Endometrium (tissue), 2 donors: Measurements from ENCODE around the gene FAM187B.

Experiments
- FAIRE-seq: peaks from 2 replicates; lab custom pipeline; 2012; peaks lifted over from hg19 to GRCh38; lab: Jason Lieb, UNC
- donor health status: control.
- donor health status: control.

FAM187B gene

GRCh38 chr19:35178701-35179100, 49.8 kb downstream of the FAM187B start:
- FAIRE-seq, result no peak

GRCh38 chr19:35177377-35178274, 50.9 kb downstream of the FAM187B start:
- no peak for FAIRE-seq

- no peak for FAIRE-seq
These were observed 52.4 kb downstream of the FAM187B start for GRCh38 chr19:35176181-35176570.
